ENCODE data around the gene RAB31.

RAB31 gene

DNA sequence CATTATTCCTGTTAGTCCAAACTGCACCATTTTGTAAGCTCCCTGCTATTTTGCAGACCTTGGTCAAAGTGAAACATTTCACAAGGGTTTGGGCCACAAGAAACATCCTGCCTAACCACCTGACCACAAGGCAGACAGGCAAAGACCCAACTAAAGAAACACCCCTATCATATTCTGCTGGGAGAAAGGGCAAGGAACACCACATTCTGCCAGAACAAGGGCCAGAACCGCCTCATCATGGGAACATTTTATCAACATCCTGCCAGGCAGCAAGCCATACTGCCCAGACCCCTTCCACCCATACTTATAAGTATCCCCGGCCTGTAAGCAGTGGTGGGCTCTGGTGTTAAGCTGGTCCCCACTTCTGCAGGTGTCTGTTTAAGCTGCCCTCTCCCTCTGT is 12.0 kb upstream of the RAB31 start:
- DNase-seq (ENCODE audit: low spot score) (no peak), ATAC-seq (ENCODE audit: low read depth) (no peak)
- TF ChIP-seq, protein P1, sequence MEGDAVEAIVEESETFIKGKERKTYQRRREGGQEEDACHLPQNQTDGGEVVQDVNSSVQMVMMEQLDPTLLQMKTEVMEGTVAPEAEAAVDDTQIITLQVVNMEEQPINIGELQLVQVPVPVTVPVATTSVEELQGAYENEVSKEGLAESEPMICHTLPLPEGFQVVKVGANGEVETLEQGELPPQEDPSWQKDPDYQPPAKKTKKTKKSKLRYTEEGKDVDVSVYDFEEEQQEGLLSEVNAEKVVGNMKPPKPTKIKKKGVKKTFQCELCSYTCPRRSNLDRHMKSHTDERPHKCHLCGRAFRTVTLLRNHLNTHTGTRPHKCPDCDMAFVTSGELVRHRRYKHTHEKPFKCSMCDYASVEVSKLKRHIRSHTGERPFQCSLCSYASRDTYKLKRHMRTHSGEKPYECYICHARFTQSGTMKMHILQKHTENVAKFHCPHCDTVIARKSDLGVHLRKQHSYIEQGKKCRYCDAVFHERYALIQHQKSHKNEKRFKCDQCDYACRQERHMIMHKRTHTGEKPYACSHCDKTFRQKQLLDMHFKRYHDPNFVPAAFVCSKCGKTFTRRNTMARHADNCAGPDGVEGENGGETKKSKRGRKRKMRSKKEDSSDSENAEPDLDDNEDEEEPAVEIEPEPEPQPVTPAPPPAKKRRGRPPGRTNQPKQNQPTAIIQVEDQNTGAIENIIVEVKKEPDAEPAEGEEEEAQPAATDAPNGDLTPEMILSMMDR (IDR thresholded peaks at IDR 0.05; ENCODE audit: poor library complexity, severe bottlenecking) = no peak
- Histone ChIP-seq H3K27ac (ENCODE audit: poor library complexity, severe bottlenecking) (no peak overlapping the region), H3K27me3 (ENCODE audit: insufficient read depth, poor library complexity, severe bottlenecking) (no peaks in the 10 kb centered on the region), H3K36me3 (ENCODE audit: low read depth) (no peaks in the 10 kb centered on the region), H3K9me3 (ENCODE audit: severe bottlenecking) (no peaks in the 10 kb centered on the region), H3K4me3 (ENCODE audit: severe bottlenecking) (no peak overlapping the region), H3K4me1 (ENCODE audit: insufficient read depth, poor library complexity, severe bottlenecking) (no peaks in the 10 kb centered on the region)

DNA sequence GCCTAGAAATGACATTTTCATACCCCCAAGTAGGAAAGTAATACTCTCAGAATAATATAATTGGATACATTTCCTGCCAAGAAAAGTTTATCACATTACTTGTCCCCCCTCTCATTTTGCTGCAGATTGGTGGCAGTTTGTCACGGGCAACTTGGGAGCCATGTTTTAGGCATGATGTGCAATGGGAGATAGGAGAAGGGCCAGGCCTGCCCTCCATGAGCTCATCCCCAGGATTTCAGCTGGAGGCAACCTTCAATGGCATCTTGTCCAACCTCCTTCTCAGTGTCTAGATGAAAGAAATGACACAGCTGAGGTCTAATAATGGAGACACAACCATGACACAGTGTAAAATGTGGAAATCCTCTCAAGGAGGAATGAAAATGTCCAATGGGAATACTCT is 11.4 kb upstream of the RAB31 start:
- DNase-seq (ENCODE audit: low spot score) (no peak), ATAC-seq (ENCODE audit: low read depth) (no peak)
- Histone ChIP-seq H3K4me3 (ENCODE audit: severe bottlenecking) (no peak overlapping the region), H3K36me3 (ENCODE audit: low read depth) (no peaks in the 10 kb centered on the region), H3K4me1 (ENCODE audit: insufficient read depth, poor library complexity, severe bottlenecking) (peaks cover 4% of the 10 kb centered on the region), H3K27me3 (ENCODE audit: insufficient read depth, poor library complexity, severe bottlenecking) (no peaks in the 10 kb centered on the region), H3K27ac (ENCODE audit: poor library complexity, severe bottlenecking) (no peak overlapping the region), H3K9me3 (ENCODE audit: severe bottlenecking) (no peaks in the 10 kb centered on the region)
- TF ChIP-seq, protein P1 (IDR thresholded peaks at IDR 0.05; ENCODE audit: poor library complexity, severe bottlenecking) = no peak

DNA sequence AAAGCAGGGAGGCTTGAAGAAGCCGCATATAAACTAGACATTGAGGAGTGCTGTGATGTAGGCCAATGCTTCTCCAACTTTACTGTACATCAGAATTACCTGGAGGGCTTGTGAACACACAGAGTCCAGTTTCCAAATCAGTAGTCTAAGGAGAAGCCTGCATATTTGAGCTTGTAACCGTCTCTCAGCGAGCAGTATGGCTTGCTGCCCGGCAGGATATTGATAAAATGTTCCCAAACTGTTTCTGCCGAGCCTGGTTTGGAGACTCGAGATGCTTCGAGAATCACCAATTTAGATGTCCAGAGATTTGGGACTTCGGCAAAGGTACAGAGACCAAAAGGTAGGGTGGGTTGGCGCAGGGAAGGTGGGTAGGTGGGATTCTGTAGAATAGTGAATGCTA is 11.0 kb upstream of the RAB31 start:
- Histone ChIP-seq H3K36me3 (ENCODE audit: low read depth) (no peaks in the 10 kb centered on the region), H3K9me3 (ENCODE audit: severe bottlenecking) (no peaks in the 10 kb centered on the region), H3K27ac (ENCODE audit: poor library complexity, severe bottlenecking) (no peak overlapping the region), H3K4me1 (ENCODE audit: insufficient read depth, poor library complexity, severe bottlenecking) (peaks cover 7% of the 10 kb centered on the region), H3K4me3 (ENCODE audit: severe bottlenecking) (no peak overlapping the region), H3K27me3 (ENCODE audit: insufficient read depth, poor library complexity, severe bottlenecking) (no peaks in the 10 kb centered on the region)
- TF ChIP-seq, protein P1 (IDR thresholded peaks at IDR 0.05; ENCODE audit: poor library complexity, severe bottlenecking) = no peak
- no peak for ATAC-seq (ENCODE audit: low read depth)
- DNase-seq (ENCODE audit: low spot score) = no peak

DNA sequence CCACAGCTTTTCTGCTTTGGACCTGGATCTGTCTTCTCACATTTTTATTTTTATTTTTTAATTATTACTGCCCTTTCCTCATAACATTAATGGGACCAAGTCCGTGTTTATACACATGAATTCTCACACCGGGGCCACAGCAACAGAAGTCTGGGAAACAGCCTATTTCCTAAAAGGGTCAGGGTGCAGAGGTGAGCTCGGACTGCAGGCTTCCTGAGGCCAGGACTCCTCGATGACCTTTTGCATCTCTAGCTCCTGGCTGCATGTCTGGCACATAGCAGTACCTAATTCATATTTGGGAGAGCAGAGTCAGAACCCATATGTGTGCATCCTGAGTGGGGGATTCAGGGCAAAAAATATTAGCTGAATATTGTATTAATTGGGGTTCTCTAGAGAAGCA is 9.6 kb upstream of the RAB31 start:
- Histone ChIP-seq H3K27ac (ENCODE audit: poor library complexity, severe bottlenecking) (no peak overlapping the region), H3K27me3 (ENCODE audit: insufficient read depth, poor library complexity, severe bottlenecking) (no peaks in the 10 kb centered on the region), H3K36me3 (ENCODE audit: low read depth) (no peaks in the 10 kb centered on the region), H3K4me3 (ENCODE audit: severe bottlenecking) (no peak overlapping the region), H3K4me1 (ENCODE audit: insufficient read depth, poor library complexity, severe bottlenecking) (peaks cover 7% of the 10 kb centered on the region), H3K9me3 (ENCODE audit: severe bottlenecking) (no peaks in the 10 kb centered on the region)
- ATAC-seq (ENCODE audit: low read depth) (no peak), DNase-seq (ENCODE audit: low spot score) (no peak)
- TF ChIP-seq, protein P1 (IDR thresholded peaks at IDR 0.05; ENCODE audit: poor library complexity, severe bottlenecking) = no peak

DNA sequence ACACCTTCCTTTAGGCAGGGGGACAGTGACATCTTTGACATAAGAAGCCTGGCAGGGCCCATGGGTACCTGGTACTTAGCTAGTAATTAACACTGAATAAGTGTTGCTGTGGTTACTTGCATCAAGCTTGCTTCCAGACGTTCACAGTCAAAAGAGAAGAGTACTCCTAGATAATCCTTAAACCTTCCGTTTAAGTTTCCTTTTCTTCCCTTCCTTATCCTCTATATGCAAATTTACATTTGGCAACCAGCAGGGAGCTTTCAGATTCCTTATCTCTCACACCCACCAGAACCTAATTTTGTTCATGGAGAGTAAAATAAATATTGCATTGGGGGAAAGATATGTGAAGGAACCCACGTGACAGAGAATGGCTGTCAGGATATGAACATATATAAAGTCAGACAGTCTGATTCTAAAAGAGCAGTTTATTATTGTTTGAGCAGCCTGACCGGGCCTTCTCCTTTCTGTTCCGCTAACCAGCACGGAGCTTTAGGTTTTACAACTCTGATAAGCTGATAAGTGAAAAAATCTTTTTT is 7.8 kb upstream of the RAB31 start:
- Histone ChIP-seq H3K27me3 (ENCODE audit: insufficient read depth, poor library complexity, severe bottlenecking) (no peaks in the 10 kb centered on the region), H3K4me1 (ENCODE audit: insufficient read depth, poor library complexity, severe bottlenecking) (peaks cover 11% of the 10 kb centered on the region), H3K27ac (ENCODE audit: poor library complexity, severe bottlenecking) (no peak overlapping the region), H3K4me3 (ENCODE audit: severe bottlenecking) (no peak overlapping the region), H3K36me3 (ENCODE audit: low read depth) (no peaks in the 10 kb centered on the region), H3K9me3 (ENCODE audit: severe bottlenecking) (no peaks in the 10 kb centered on the region)
- DNase-seq (ENCODE audit: low spot score) (no peak), ATAC-seq (ENCODE audit: low read depth) (no peak)
- TF ChIP-seq, protein P1 (IDR thresholded peaks at IDR 0.05; ENCODE audit: poor library complexity, severe bottlenecking) = no peak

All from RWPE2 (cell line).